NB4 (cell line): ENCODE results near the gene BST1.

Experiments
- MAX ChIP-seq: IDR thresholded peaks from 2 replicates; pipeline ENCODE4 v1.6.1; 2011; ENCODE audit warnings: low read depth, low read length
- MYC ChIP-seq: IDR thresholded peaks from 2 replicates; pipeline ENCODE4 v1.6.1; 2011; ENCODE audit warnings: low read depth, low read length
- POLR2A ChIP-seq: IDR thresholded peaks from 2 replicates; pipeline ENCODE4 v1.6.1; 2011; ENCODE audit warnings: mild to moderate bottlenecking; ENCODE audit not compliant: insufficient read length; ENCODE audit errors: extremely low read depth
- TF ChIP-seq, protein P1 (sequence below): IDR thresholded peaks from one replicate; pipeline ENCODE4 v1.5.1; 2012; ENCODE audit warnings: low read depth, low read length

- TF ChIP-seq, protein P1, sequence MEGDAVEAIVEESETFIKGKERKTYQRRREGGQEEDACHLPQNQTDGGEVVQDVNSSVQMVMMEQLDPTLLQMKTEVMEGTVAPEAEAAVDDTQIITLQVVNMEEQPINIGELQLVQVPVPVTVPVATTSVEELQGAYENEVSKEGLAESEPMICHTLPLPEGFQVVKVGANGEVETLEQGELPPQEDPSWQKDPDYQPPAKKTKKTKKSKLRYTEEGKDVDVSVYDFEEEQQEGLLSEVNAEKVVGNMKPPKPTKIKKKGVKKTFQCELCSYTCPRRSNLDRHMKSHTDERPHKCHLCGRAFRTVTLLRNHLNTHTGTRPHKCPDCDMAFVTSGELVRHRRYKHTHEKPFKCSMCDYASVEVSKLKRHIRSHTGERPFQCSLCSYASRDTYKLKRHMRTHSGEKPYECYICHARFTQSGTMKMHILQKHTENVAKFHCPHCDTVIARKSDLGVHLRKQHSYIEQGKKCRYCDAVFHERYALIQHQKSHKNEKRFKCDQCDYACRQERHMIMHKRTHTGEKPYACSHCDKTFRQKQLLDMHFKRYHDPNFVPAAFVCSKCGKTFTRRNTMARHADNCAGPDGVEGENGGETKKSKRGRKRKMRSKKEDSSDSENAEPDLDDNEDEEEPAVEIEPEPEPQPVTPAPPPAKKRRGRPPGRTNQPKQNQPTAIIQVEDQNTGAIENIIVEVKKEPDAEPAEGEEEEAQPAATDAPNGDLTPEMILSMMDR, result no peak
- TF ChIP-seq POLR2A (no peak), MAX (no peak), MYC (no peak)
These were observed 34.1 kb upstream of the BST1 start for GRCh38 chr4:15668566-15669435.
